GM19193 (cell line): ENCODE results near the gene LRRC47.

ENCODE experiments used
- POLR2A ChIP-seq: IDR thresholded peaks from 4 replicates; pipeline ENCODE4 v1.6.1; 2011; ENCODE audit not compliant: insufficient read depth, insufficient read length; ENCODE audit errors: extremely low read depth

Gene LRRC47

DNA sequence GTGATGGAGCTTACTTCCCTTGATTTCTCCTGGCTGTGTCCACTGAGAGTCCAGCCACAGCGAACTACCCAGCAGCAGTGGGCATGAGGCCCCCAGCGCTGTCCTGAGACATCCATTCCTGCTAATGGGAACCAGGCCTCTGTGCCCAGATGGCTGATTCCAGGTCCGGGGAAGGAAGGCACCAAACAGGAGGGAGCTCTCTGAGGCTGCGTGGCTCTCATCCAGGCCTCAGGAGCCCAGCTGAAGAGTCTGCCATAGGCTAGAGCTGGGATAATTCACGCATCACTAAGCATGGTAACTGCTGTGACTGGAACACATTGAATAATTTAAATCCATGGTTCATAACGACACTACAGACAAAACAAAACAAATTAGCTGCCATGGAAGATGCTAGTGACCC is 24.7 kb upstream of the LRRC47 start:
- TF ChIP-seq POLR2A = no peak

- no peak for TF ChIP-seq POLR2A
These were observed 24.0 kb upstream of the LRRC47 start for GRCh38 chr1:3820316-3820715.

- no peak for TF ChIP-seq POLR2A
These were observed 23.5 kb upstream of the LRRC47 start for GRCh38 chr1:3819771-3820200.

DNA sequence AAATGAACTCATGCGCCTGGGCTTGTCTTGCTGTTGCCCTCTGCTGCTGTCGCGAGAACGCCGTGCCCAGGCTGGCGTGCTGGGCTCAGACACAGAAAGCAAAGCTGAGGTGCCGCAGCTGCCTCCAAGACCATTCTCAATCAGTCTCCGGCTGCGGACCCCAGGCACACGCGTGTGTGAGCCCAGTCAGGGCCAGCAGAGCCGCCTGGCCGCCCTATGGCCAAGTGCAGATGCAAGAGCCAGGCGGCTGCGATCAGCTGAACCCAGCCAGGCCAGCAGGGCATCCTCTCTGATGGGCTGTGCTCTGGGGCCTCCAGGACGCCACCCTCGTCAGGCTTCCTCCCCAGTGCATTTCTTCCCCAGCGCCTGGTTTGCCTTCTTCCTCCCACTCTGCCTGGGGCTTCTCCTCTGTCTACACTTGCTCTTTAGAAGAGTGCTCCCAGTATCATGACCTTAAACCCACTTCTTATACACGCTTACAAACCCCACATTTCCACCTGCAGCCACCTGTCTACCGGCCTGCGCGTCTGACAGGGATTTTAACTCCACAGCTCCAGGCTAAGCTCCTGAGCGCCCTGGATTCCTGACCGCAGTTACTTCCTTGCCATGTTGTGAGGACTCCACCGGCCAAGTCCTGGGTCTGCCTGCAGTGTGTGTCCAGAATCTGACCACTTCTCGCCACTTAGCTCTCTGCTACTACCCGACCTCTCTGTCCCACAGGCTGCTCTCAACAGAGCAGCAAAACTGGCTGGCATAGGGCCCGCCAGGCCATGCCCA is 21.7 kb upstream of the LRRC47 start:
- TF ChIP-seq POLR2A = no peak

- TF ChIP-seq POLR2A = no peak
These were observed 20.9 kb upstream of the LRRC47 start for GRCh38 chr1:3817138-3817740.

GRCh38 chr1:3816331-3817137 is 20.2 kb upstream of the LRRC47 start:
- no peak for TF ChIP-seq POLR2A

GRCh38 chr1:3814771-3815561 is 18.7 kb upstream of the LRRC47 start:
- TF ChIP-seq POLR2A = no peak

DNA sequence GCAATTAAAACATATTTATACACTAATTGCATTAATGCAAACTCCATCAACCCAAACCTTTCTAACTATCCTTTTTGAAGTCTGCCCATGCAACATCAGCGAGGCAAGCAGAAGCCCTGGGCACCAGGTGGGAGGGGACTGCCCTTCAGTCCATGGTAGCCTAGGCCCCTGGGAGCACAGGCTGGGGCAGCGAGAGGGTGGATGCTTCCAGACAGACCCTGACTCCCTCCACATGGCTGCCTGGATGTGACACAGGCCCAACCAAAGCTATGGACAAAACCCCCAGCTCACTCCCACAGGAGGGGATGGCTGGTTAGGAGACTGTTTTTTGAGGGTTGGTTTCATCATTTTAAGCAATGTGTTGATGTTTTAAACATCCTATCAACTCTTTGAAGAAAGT is 17.8 kb upstream of the LRRC47 start:
- TF ChIP-seq POLR2A = no peak

DNA sequence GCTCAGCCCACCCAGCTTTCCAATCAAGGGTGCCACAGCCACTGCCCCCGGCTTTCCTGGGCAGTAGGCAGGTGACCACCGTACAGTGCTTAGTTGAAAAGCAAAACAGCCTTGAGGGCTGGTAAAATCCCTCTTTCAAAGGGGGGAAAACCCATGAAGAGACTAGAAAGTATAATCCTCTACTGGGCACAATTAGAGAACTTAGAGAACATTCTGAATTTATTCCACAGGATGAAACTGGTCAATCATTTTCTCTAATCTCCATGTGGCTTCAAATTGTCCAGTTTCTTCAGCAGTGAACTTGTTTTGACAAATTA is 15.3 kb upstream of the LRRC47 start:
- TF ChIP-seq POLR2A = no peak

DNA sequence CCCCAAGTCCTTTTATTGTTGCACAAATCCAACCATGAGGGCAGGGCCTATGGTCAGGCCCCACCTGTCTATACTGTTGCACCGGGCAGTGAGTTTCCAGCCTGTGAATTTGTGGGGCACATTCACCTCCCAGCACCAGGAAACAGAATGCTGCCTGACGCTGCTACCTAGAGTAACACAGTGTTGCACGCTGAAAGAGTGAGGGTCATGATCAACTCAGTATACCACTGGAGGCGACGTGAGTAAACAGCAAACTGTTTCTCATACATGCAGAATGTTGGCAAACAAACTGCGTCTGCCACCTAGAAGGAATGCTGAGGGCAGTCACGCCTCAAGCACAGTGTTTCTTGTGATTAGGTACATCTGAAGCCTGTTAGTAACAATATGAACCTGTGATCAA is 13.4 kb upstream of the LRRC47 start:
- TF ChIP-seq POLR2A = no peak

GRCh38 chr1:3807769-3808168 is 11.5 kb upstream of the LRRC47 start:
- no peak for TF ChIP-seq POLR2A

DNA sequence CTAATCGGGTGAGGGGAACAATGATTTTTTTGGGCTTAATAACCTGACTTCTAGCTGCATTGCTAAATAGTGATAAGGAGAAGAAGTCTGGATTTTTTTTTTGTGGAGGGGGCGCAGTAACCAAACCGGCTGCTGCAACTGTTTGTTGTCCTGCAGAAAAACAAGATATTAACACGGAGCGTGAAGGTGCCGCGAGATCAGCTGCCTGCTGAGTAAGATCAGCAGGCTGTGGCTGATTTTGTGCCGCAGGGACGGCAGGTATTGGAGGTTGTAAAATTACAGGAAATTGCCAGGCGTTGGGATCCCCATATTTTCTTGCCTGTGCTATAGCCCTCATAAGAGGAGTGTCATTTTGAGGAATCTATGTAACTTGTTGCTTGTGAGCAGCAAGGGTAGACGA is 8.7 kb upstream of the LRRC47 start:
- no peak for TF ChIP-seq POLR2A

GRCh38 chr1:3803905-3804626 is 7.8 kb upstream of the LRRC47 start:
- no peak for TF ChIP-seq POLR2A

- TF ChIP-seq POLR2A = no peak
These were observed 3.8 kb upstream of the LRRC47 start for GRCh38 chr1:3799976-3800685.
